Measurements from ENCODE around the gene ALDH3B1. TPM values are rescaled to one million over a fixed set of nuclear protein-coding genes. Genes with fewer than 3 reads are reported as not detected.
A peak's percentile ranks its signal among the peaks of the same experiment; 100 is the strongest.

ALDH3B1 gene
- total and polyA plus RNA-seq, 9 of the 15 experiments (the other 6 are each of a cell fraction or from before 2014, with no cell fraction given) = 0.01 to 0.35 (median 0.07) TPM; not detected in 2

- intact Hi-C loops (cut with micrococcal nuclease) = no loop called here
- Histone ChIP-seq H3K27ac (ENCODE audit: extremely low read depth, low read depth, low read length) (no peak overlapping the region), H3K9me1 (ENCODE audit: control insufficient read depth, insufficient read depth, low read length) (no peaks in the 10 kb centered on the region), H3K9ac (ENCODE audit: insufficient read depth in 1 of 2, low read depth in 2 of 2, low read length in 2 of 2) (no peak overlapping the region), H4K20me1 (replicated peaks; ENCODE audit: control insufficient read depth, insufficient read depth, low read length) (no peaks in the 10 kb centered on the region), H3K4me3 (no peak overlapping the region), H3K27me3 (ENCODE audit: control insufficient read depth in 2 of 2, insufficient read depth in 2 of 2, low read length in 2 of 2) (no peaks in the 10 kb centered on the region; a peak in 1 of 5 replicates), H3K9me3 (replicated peaks; ENCODE audit: control insufficient read depth, insufficient read depth, low read depth, low read length) (no peaks in the 10 kb centered on the region), H3K4me1 (replicated peaks in 1 of 2; ENCODE audit: control insufficient read depth in 2 of 2, insufficient read depth in 2 of 2, low read length in 2 of 2) (peaks cover 9 to 53% of the 10 kb centered on the region in 2 experiments), H3K4me2 (ENCODE audit: insufficient read depth, low read length) (no peak overlapping the region), H3K79me2 (ENCODE audit: control insufficient read depth, insufficient read depth, low read length) (no peaks in the 10 kb centered on the region), H2AFZ (ENCODE audit: low read depth, low read length) (no peak overlapping the region), H3K36me3 (ENCODE audit: control insufficient read depth, insufficient read depth, low read length) (0 out of 3 replicates have a peak, but pooled peaks cover 2% of the 10 kb centered on the region)
- no TSS peak for BruUV-seq (replicated peaks)
- peak; percentile 31; the same call in 1 of the 2 replicates for TF ChIP-seq POLR2G (IDR thresholded peaks at IDR 0.05; ENCODE audit: low read depth, low read length)
- TF ChIP-seq RCOR1 (IDR thresholded peaks at IDR 0.05; ENCODE audit: borderline replicate concordance in 1 of 2, low read depth in 2 of 2, low read length in 2 of 2) = no peak
- FAIRE-seq (no peak), DNase-seq (ENCODE audit: extremely low read depth in 1 of 4, low spot score in 3 of 4) (no peak), ATAC-seq (no peak)
- ChIA-PET CTCF (ENCODE audit: low intra/inter-chr PET ratio) (no interaction called here), POLR2A (interaction anchor here (0.6 kb wide), 1 partner anchor 10 kb away, joined by 3 read pairs; no protein-coding TSS in a partner anchor)
- in situ Hi-C loops (cut with MboI) = no loop called here
- 87% methylated on average over 9 of the region's 13 CpGs for WGBS (ENCODE audit: insufficient coverage, low coverage, missing lambda C conversion rate)
Observed at GRCh38 chr11:67999201-67999629, 10.9 kb upstream of the ALDH3B1 start.

GRCh38 chr11:67999704-68000103, 10.4 kb upstream of the ALDH3B1 start:
- Histone ChIP-seq H3K4me3 (no peak overlapping the region), H3K27ac (ENCODE audit: extremely low read depth, low read depth, low read length) (no peak overlapping the region)
- in situ Hi-C loops (cut with MboI) = no loop called here

More at GRCh38 chr11:67999704-68000103, 10.4 kb upstream of the ALDH3B1 start:
- Histone ChIP-seq H3K79me2 (ENCODE audit: control insufficient read depth, insufficient read depth, low read length) (no peaks in the 10 kb centered on the region), H3K9me3 (replicated peaks; ENCODE audit: control insufficient read depth, insufficient read depth, low read depth, low read length) (no peaks in the 10 kb centered on the region), H3K4me2 (ENCODE audit: insufficient read depth, low read length) (no peak overlapping the region), H3K27me3 (ENCODE audit: control insufficient read depth in 2 of 2, insufficient read depth in 2 of 2, low read length in 2 of 2) (no peaks in the 10 kb centered on the region; a peak in 1 of 5 replicates), H4K20me1 (replicated peaks; ENCODE audit: control insufficient read depth, insufficient read depth, low read length) (no peaks in the 10 kb centered on the region), H3K9ac (ENCODE audit: insufficient read depth in 1 of 2, low read depth in 2 of 2, low read length in 2 of 2) (peak overlapping the region in 1 of 2 experiments; percentile 13; a peak in 1 of 4 replicates), H3K4me1 (replicated peaks in 1 of 2; ENCODE audit: control insufficient read depth in 2 of 2, insufficient read depth in 2 of 2, low read length in 2 of 2) (peaks cover 14 to 58% of the 10 kb centered on the region in 2 experiments), H2AFZ (ENCODE audit: low read depth, low read length) (no peak overlapping the region), H3K36me3 (ENCODE audit: control insufficient read depth, insufficient read depth, low read length) (0 out of 3 replicates have a peak, but pooled peaks cover 2% of the 10 kb centered on the region), H3K9me1 (ENCODE audit: control insufficient read depth, insufficient read depth, low read length) (no peaks in the 10 kb centered on the region)
- DNase-seq (ENCODE audit: extremely low read depth in 1 of 4, low spot score in 3 of 4) (no peak), FAIRE-seq (no peak), ATAC-seq (no peak)
- TF ChIP-seq, protein P1, sequence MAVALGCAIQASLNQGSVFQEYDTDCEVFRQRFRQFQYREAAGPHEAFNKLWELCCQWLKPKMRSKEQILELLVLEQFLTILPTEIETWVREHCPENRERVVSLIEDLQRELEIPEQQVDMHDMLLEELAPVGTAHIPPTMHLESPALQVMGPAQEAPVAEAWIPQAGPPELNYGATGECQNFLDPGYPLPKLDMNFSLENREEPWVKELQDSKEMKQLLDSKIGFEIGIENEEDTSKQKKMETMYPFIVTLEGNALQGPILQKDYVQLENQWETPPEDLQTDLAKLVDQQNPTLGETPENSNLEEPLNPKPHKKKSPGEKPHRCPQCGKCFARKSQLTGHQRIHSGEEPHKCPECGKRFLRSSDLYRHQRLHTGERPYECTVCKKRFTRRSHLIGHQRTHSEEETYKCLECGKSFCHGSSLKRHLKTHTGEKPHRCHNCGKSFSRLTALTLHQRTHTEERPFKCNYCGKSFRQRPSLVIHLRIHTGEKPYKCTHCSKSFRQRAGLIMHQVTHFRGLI (CRISPR knock-in tag; IDR thresholded peaks at IDR 0.05) = no peak
- peak; percentile 57 for TF ChIP-seq RBM25 (IDR thresholded peaks at IDR 0.05; ENCODE audit: low read depth, low read length, severe bottlenecking)
- no TSS peak for BruUV-seq (replicated peaks)
- POLR2A ChIA-PET = no interaction called here
- 63% methylated on average over 5 of the region's 5 CpGs for WGBS (ENCODE audit: insufficient coverage, low coverage, missing lambda C conversion rate)
- CTCF ChIA-PET (ENCODE audit: low intra/inter-chr PET ratio) = no interaction called here
- intact Hi-C loops (cut with micrococcal nuclease) = no loop called here

Measured in K562 (cell line).